NCI-H460 (cell line): ENCODE measurements around the gene GJA4. TPM values are rescaled to one million over a fixed set of nuclear protein-coding genes. Genes with fewer than 3 reads are reported as not detected.
"Not testable (repeated sequence)": the region's sequence is repeated elsewhere in the genome, so short reads cannot be mapped to it uniquely, and the experiment has no call there.

Experiments used
- DNase-seq: peaks from one replicate; pipeline ENCODE4 v3.0.0-alpha.2; 2016; ENCODE audit warnings: low read depth; ENCODE audit errors: extremely low read depth
- total RNA-seq: library from RNA; depleted of rRNA; stranded (reverse); fragments of >200 nt; shearing (Covaris generic); gene quantifications from 2 replicates; pipeline ENCODE4 v1.2.3, GENCODE V29; 2014

The GJA4 gene
- total RNA-seq, 1 experiment from 2014 or later = not detected

DNA sequence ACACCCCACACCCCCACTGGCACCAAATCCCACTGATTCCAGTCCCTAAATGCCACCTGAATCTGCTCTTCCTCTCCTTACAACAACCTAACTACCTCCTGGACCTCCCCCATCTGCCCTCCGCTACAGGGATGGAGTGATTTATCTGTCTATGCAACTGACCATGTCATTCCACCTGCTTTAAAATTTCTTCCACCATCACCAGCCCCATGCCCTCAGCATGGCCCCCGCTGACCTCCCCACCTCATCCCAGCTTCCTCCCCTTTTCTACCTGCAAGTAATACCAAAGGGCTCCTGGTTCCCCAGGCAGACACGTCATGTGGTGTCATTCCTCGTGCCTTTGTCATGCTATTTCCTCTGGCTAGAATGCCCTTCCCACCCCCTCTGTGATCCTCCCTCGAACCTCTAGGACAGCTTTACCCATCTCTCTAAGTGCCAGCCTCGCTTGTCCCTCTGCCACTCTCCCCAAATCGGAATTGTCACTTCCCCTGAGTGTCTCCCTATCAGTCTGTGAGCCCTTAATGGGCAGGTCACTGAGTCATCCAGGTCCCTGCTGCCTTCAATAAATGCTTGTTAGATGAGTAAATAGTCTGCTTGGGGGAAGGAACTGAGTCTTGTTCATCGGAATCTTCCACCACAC is 29.5 kb upstream of the GJA4 start:
- DNase-seq = no peak

DNA sequence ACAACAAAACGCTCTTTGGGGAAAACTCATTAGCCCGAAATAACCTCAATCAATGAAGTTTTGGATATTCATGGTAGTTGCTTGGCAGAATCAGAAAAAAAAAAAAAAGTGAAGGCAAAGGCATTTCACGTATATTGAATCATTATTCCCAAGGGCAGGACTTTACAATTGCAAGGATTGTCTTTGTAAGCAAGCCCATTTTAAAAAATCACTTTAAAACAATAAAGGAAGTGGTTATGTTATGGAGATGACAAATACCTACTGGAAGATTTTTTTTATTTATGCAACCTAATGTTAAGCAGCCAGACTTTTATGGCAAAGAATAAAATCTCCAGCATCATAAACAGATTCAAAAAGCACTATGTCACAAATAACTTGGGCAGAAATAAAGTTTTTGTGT is 23.9 kb upstream of the GJA4 start:
- DNase-seq = no peak

DNA sequence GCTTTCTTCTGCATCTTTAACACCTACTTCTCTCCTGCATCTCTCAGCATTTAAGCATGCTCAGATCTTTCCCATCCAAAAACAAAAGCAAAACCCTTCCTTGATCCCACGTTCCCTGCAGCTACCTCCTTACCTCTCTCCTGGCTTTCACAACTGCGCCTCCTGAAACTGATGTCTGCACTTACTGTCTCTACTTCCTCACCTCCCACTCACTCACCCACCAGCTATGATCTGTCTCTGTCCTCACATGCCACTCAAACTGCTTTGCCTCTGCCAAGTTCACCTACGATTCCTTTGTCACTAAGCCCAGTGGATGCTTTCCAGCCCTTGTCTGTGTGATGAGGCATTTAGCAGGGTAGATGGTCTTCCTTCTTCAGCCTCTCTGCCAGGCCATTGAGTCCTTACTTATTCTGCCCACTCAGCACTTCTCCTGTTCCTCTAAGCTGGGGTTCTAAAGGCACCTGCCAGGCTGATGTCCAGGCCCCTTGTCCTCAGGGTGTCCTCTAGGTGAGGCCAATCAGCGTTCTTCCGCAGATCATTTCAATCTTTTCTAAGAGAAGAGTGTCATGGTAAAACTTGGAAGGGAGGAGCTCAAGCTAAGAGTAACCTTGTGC is 21.8 kb upstream of the GJA4 start:
- DNase-seq = no peak

DNA sequence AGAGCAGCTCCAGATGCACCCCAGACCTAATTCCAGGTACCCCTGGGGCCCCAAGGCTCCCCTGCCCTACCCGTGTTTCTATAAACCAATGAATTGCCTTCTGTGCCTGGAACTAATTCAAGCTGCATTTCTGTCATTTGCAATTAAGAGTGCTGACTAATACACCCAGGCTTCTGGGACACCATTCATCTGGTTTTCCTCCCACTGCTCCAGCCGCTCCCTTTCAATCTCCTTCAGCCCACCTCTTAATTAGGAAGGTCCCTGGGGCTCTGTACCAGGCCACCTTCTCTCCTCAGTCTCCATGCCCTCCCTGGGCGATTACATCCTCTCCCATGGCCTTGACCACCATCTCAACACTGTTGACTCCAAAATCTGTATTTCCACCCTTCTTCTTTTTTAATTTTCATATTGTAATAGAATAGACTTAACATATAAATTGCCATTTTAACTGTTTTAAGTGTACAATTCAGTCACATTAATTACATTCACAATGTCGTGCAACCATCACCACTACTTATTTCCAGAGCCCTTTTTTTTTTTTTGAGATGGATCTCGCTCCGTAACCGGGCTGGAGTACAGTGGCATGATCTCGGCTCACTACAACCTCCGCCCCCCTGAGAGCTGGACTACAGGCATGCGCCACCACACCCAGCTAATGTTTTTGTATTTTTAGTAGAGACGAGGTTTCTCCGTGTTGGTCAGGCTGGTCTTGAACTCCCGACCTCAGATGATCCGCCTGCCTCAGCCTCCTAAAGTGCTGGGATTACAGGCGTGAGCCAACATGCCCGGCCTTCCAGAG is 21.0 kb upstream of the GJA4 start:
- DNase-seq = no peak

DNA sequence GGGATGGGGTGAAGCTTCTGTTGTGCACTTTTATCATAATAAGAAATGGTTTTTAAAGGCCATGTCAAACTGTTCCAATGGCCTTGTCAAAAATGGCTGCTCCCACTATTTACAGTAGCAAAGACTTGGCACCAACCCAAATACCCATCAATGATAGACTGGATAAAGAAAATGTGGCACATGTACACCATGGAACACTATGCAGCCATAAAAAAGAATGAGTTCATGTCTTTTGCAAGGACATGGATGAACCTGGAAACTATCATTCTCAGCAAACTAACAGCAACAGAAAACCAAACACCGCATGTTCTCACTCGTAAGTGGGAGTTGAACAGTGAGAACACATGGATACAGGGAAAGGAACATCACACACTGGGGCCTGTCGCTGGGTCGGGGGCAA is 19.7 kb upstream of the GJA4 start:
- DNase-seq = not testable (repeated sequence)

DNA sequence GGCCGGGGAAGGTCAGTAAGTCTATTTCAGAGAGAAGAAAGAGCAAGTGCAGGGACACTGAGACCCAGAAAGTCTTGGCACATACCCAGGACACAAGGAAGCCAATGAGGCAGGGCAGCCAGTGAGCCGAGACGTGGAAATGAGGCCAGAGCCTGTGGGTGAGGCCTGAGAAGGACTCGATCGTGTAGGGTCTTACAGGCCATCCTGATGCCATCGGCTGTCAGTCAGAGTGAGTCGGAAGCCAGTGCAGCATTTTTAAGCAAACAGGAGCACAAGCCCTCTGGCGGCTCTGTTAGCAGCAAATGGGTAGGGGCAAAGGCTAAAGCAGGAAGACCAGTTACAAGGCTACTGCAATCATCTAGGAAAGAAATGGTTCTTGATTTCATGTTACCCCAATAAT is 17.8 kb upstream of the GJA4 start:
- no peak for DNase-seq

DNA sequence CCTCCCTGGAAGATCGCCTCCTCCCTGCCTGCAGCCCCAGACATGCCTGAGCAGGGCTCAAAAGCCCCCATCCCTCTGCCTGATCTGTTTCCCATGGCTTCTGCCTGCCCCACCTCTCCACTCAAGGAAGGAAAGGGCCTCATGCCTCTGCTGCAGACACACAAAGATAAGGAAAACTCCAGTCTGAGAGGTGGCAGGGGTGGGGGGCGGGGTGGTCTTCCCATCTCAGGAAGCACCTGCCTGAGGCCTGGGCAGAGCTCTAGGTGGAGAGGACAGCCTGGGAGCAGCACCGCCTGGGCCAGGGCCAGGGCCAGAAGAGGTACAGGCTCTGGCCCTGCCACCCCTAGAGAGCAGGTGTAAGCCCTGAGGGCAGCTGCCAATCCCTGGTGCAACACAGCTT is 15.9 kb upstream of the GJA4 start:
- DNase-seq = no peak

DNA sequence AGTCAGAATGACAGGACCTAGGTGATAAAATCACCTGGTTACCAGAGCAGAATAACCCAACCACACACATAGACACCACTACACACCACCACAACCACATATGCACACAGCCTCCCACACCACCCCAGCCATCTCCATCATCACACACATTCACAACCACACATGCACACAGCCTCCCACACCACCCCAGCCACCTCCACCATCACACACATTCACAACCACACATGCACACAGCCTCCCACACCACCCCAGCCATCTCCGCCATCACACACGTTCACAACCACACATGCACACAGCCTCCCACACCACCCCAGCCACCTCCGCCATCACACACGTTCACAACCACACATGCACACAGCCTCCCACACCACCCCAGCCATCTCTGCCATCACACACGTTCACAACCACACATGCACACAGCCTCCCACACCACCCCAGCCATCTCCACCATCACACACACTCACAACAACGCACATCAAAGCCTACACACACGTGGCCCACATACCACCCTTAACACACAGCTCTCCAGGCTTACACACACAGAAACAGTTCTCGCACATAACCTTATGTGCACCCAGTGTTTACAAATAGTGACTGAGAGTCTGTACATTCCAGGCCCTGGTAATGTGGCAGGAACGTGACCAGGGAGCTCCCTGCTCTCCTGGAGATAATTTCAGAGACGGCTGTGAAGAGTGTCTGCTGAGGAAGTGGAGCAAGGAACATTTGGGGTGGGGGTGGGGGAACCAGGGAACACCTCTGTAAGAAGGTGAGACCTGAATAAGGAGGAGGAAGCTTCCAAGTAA is 15.1 kb upstream of the GJA4 start:
- DNase-seq = no peak

DNA sequence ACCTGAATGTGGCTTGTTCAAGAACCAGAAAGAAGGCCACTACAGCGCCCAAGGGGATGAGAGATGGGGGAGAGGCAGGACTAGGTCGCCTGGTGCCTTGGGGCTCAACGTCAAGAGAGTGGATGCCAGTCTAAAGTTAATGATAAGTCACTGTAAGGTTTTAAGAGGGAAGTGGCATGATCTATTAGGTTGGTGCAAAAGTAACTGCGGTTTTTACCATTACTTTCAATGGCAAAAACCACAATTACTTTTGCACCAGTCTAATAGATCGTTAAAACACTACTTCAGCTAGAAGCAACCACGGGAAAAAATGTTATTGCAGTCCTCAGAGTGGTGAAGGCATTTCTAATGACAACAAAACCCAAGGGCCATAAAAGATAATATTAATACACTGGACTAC is 14.4 kb upstream of the GJA4 start:
- DNase-seq = no peak

DNA sequence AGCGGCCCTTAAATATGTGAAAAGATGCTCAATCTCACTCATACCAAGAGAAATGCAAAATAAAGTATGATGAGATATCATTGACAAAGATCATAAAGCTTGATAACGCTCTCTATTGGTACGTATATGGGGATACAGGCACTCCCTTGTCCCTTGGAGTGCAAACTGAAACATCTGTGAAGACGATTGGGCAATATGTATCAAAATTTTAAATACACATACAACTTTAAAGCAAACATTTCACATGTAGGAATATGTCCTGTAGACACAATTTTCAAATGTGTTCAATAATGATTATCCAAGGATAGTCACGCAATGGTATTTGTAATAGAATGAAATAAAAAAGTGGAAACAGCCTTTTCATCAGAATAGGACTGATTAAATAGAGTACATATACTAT is 13.8 kb upstream of the GJA4 start:
- DNase-seq = no peak

DNA sequence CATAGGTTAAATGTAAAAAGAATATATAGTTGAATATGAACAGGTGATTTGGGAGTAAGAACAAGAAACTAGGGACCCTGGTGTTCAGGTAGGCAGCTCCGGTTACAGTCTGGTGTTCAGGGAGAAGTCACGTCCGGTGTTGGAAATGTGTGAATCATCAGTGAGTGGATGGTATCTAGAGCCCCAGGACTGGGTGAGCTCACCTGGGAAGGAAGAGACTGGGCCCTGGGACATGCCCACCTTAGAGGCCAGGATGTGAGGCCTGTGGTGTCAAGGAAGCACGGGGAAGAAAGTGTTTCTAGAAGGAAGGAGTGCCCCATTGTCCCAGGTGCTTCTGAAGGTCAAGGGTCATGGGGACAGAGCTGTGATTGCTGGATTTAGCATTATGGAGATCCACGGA is 13.3 kb upstream of the GJA4 start:
- DNase-seq = no peak

DNA sequence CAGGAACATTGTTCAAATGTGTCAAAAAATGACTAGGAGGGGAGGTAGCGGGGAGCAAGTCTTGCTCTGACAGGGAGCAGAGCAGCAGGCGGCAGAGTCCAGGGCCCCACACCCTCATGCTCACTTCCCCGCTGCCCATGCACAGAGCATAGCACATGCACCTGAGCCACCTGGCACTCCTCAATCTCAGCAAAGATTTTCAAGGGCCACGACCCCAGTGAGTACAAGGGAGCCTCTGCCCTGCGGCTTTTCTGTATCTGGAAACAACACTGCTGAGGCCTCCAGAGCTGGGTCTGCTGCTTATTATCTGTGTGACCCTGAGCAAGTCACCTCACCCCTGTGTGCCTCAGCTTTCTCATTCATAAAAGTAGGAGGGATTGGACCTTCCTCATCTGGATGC is 12.8 kb upstream of the GJA4 start:
- DNase-seq = no peak

DNA sequence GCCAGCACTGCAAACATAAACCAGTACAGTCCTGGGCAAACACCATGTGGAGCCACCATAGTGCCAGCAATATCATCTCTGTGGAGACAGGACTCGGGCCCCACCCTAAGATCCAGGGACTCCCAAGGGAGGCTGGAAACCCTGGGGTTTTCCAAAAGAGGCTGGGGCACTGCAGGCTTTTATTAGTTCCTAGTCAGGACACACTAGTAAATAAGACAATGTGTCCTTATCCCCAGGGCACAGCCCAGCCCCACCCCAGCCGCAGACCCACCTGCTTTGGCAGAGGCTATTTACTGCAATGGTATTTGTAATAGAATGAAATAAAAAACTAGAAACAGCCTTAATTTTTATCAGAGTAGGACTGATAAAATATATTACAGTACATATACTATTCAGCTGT is 12.3 kb upstream of the GJA4 start:
- no peak for DNase-seq

DNA sequence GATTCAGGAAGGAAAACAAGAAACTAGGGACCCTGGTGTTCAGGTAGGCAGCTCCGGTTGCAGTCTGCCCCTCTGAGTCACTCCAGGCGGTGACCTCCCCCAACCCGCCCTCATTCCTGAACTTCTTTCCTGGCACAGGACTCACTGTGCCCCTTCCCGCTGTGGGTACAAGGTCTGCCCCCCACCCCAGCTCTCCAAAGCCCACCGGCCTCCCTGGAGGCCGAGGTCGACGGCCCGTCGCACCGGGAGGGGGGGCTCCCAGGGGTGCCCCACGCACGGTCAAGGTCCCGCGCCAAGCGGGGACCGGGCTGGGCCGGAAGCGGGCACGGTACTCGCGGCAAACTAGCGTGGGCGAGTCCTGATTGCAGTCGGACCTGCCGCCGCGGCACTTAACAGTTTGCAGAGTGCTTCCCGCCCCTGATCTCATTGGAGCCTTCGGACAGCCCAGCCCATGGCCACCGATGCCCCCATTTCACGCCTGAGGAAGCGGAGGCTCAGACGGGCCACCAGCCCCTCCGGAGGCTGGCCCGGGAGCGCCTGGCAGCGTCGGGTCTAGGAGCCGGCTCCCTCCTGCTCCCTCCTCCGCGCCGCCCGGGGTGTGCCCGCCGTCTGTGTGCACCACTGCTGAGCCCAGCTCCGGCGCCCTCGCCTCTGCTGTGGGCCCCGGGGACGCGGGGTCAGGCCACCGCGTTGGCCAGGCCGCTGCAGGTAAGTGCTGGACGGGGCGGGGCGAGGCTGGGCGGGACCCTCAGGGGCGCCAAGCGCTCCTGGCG is 11.5 kb upstream of the GJA4 start, which contains the start of gene GJB3:
GJB3 (plus strand) TSS at position 144 of the 773 bp plus-strand sequence. CDS start 3,549 bp downstream, outside the sequence.
- no peak for DNase-seq

DNA sequence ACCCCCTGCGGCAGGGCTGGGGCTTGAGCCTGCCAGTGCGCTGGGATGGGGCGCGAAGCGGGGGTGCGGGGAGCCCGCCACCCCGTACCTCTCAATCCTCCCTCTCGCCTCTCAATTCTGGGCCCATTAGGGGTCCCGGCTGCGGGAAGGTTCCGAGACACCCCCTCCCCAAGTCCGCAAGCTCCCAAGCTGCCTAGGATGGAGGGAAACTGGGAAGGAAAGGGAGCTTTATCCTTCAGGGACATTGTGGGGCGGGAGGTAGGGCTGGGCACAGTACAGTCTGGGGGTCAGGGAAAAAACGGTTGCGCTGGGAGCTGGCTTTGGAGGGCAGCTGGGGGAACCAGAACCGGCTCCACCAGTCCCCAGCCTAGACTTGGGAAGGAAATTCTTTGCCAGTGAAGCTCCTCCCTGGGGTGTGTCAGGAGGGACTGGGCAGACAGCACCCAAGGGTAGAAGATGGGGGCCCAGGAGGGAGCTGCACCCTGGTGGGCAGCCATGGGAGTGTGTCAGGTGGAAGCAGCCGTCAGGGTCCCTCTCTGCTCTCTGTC is 10.9 kb upstream of the GJA4 start:
- no peak for DNase-seq

DNA sequence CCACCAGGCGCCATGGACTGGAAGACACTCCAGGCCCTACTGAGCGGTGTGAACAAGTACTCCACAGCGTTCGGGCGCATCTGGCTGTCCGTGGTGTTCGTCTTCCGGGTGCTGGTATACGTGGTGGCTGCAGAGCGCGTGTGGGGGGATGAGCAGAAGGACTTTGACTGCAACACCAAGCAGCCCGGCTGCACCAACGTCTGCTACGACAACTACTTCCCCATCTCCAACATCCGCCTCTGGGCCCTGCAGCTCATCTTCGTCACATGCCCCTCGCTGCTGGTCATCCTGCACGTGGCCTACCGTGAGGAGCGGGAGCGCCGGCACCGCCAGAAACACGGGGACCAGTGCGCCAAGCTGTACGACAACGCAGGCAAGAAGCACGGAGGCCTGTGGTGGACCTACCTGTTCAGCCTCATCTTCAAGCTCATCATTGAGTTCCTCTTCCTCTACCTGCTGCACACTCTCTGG is 8.0 kb upstream of the GJA4 start:
- no peak for DNase-seq

DNA sequence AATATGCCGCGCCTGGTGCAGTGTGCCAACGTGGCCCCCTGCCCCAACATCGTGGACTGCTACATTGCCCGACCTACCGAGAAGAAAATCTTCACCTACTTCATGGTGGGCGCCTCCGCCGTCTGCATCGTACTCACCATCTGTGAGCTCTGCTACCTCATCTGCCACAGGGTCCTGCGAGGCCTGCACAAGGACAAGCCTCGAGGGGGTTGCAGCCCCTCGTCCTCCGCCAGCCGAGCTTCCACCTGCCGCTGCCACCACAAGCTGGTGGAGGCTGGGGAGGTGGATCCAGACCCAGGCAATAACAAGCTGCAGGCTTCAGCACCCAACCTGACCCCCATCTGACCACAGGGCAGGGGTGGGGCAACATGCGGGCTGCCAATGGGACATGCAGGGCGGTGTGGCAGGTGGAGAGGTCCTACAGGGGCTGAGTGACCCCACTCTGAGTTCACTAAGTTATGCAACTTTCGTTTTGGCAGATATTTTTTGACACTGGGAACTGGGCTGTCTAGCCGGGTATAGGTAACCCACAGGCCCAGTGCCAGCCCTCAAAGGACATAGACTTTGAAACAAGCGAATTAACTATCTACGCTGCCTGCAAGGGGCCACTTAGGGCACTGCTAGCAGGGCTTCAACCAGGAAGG is 7.4 kb upstream of the GJA4 start:
- DNase-seq = no peak

DNA sequence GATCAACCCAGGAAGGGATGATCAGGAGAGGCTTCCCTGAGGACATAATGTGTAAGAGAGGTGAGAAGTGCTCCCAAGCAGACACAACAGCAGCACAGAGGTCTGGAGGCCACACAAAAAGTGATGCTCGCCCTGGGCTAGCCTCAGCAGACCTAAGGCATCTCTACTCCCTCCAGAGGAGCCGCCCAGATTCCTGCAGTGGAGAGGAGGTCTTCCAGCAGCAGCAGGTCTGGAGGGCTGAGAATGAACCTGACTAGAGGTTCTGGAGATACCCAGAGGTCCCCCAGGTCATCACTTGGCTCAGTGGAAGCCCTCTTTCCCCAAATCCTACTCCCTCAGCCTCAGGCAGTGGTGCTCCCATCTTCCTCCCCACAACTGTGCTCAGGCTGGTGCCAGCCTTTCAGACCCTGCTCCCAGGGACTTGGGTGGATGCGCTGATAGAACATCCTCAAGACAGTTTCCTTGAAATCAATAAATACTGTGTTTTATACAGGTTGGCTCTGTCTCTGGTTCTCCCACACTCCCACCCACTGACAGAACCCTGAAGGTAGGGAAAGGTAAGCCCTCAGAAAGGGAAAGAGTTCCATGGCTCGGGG is 6.8 kb upstream of the GJA4 start:
- DNase-seq = no peak
